Trophoblast cell (in vitro differentiated cells and primary cell): Measurements from ENCODE around the gene NCR3LG1.

Experiments used
- DNase-seq, 2 donors: peaks; one replicate each; pipeline ENCODE4 v3.0.0-alpha.2; 2016
- H2AFZ ChIP-seq: 2 replicates; pipeline ENCODE4 v1.6.1; 2013; ENCODE audit warnings: low read length, moderate library complexity, mild to moderate bottlenecking; ENCODE audit not compliant: insufficient read depth, poor library complexity
- H2AK5ac ChIP-seq: 2 replicates; pipeline ENCODE4 v1.6.1; 2013; ENCODE audit warnings: mild to moderate bottlenecking, low read length
- H2BK120ac ChIP-seq: 2 replicates; pipeline ENCODE4 v1.6.1; 2013; ENCODE audit warnings: low read length, mild to moderate bottlenecking, moderate library complexity; ENCODE audit not compliant: insufficient read depth, poor library complexity
- H2BK12ac ChIP-seq: 2 replicates; pipeline ENCODE4 v1.6.1; 2013; ENCODE audit warnings: mild to moderate bottlenecking, low read length, moderate library complexity
- H2BK5ac ChIP-seq: 2 replicates; pipeline ENCODE4 v1.6.1; 2013; ENCODE audit warnings: low read length, low read depth, moderate library complexity, mild to moderate bottlenecking; ENCODE audit not compliant: poor library complexity
- H3K14ac ChIP-seq: 2 replicates; pipeline ENCODE4 v1.6.1; 2013; ENCODE audit warnings: mild to moderate bottlenecking, low read length
- H3K18ac ChIP-seq: 2 replicates; pipeline ENCODE4 v1.6.1; 2013; ENCODE audit warnings: mild to moderate bottlenecking, low read length
- H3K23ac ChIP-seq: 2 replicates; pipeline ENCODE4 v1.6.1; 2013; ENCODE audit warnings: low read length
- H3K27ac ChIP-seq: 2 replicates; pipeline ENCODE4 v1.5.1; 2013; ENCODE audit warnings: low read depth, mild to moderate bottlenecking, inconsistent platforms, low read length, moderate library complexity
- H3K27me3 ChIP-seq: 2 replicates; pipeline ENCODE4 v1.6.1; 2013; ENCODE audit warnings: inconsistent platforms, mild to moderate bottlenecking, low read length, moderate library complexity; ENCODE audit not compliant: insufficient read depth
- H3K36me3 ChIP-seq, 2 experiments: 1 replicate in 1 of 2; 2 replicates in 1 of 2; pipeline ENCODE4 v1.6.1; 2013; ENCODE audit warnings: low read length in 2 of 2, mild to moderate bottlenecking in 2 of 2, moderate library complexity in 1 of 2; ENCODE audit not compliant: insufficient read depth in 2 of 2, control insufficient read depth in 1 of 2
- H3K4ac ChIP-seq: 2 replicates; pipeline ENCODE4 v1.6.1; 2013; ENCODE audit warnings: low read depth, mild to moderate bottlenecking, low read length, moderate library complexity
- H3K4me1 ChIP-seq, 2 experiments: 1 replicate in 1 of 2; 2 replicates in 1 of 2; pipeline ENCODE4 v1.6.1; 2013; ENCODE audit warnings: low read length in 2 of 2, mild to moderate bottlenecking in 2 of 2, moderate library complexity in 1 of 2; ENCODE audit not compliant: insufficient read depth in 2 of 2, control insufficient read depth in 1 of 2
- H3K4me2 ChIP-seq: 2 replicates; pipeline ENCODE4 v1.6.1; 2013; ENCODE audit warnings: inconsistent platforms, mild to moderate bottlenecking, low read length, moderate library complexity
- H3K4me3 ChIP-seq: 2 replicates; pipeline ENCODE4 v1.5.1; 2013; ENCODE audit warnings: mild to moderate bottlenecking, low read depth, low read length, inconsistent platforms
- H3K79me1 ChIP-seq: one replicate; pipeline ENCODE4 v1.6.1; 2013; ENCODE audit warnings: low read length
- H3K79me2 ChIP-seq: 2 replicates; pipeline ENCODE4 v1.6.1; 2013; ENCODE audit warnings: low read length, mild to moderate bottlenecking; ENCODE audit not compliant: control insufficient read depth, insufficient read depth, poor library complexity
- H3K9ac ChIP-seq: 2 replicates; pipeline ENCODE4 v1.6.1; 2013; ENCODE audit warnings: mild to moderate bottlenecking, low read length
- H3K9me3 ChIP-seq: 2 replicates; pipeline ENCODE4 v1.6.1; 2013; ENCODE audit warnings: low read depth, mild to moderate bottlenecking, control low read depth, inconsistent platforms, low read length; ENCODE audit not compliant: insufficient read depth
- H4K12ac ChIP-seq: 2 replicates; pipeline ENCODE4 v1.6.1; 2013; ENCODE audit warnings: low read depth, mild to moderate bottlenecking, low read length, moderate library complexity
- H4K8ac ChIP-seq: 2 replicates; pipeline ENCODE4 v1.6.1; 2013; ENCODE audit warnings: low read depth, mild to moderate bottlenecking, low read length, moderate library complexity
- H4K91ac ChIP-seq: one replicate; pipeline ENCODE4 v1.6.1; 2013; ENCODE audit warnings: low read depth, mild to moderate bottlenecking, low read length, moderate library complexity
- WGBS: extraction: QIAGEN DNeasy Blood & Tissue Kit; methylation state at CpG from one replicate; pipeline ENCODE4 v1.1.7; 2013; ENCODE audit warnings: missing lambda C conversion rate; ENCODE audit not compliant: insufficient read length, insufficient coverage; ENCODE audit errors: extremely low coverage; 5-methylcytosine and 5-hydroxymethylcytosine counted together

Gene NCR3LG1

DNA sequence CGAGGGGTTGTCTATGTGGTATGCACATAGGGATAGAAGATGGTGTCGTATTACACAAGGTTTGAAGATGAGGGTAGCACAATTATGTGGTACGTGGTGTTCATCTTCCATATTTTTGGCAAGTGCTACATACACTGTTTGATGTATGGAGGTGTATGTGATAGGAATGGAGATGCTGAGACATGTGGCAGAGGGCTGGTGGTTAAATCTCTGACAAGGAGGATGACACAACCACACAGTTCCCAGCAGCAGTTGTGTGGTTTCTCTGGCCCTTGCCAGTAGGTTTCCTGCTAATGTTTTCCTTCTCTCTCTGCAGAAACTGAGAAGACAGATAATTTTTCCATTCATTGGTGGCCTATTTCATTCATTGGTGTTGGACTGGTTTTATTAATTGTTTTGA lies 17.0 kb downstream of the NCR3LG1 start:
- Histone ChIP-seq H3K4me1 (no peaks in the 10 kb centered on the region), H3K18ac (no peak overlapping the region), H3K9ac (no peak overlapping the region), H2AK5ac (no peak overlapping the region), H3K9me3 (peaks cover 29% of the 10 kb centered on the region), H4K91ac (no peak overlapping the region), H3K23ac (no peak overlapping the region), H4K8ac (no peak overlapping the region), H2BK120ac (no peak overlapping the region), H2BK12ac (no peak overlapping the region), H3K27me3 (no peaks in the 10 kb centered on the region), H3K14ac (no peak overlapping the region), H3K4me2 (no peak overlapping the region), H3K36me3 (no peaks in the 10 kb centered on the region), H4K12ac (no peak overlapping the region), H3K4ac (no peak overlapping the region), H2AFZ (no peak overlapping the region), H3K4me3 (no peak overlapping the region), H3K79me1 (no peaks in the 10 kb centered on the region), H3K79me2 (no peaks in the 10 kb centered on the region), H2BK5ac (no peak overlapping the region), H3K27ac (no peak overlapping the region)
- DNase-seq, result no peak
- no CpG with 5 or more reads among the region's 3 CpGs for WGBS

DNA sequence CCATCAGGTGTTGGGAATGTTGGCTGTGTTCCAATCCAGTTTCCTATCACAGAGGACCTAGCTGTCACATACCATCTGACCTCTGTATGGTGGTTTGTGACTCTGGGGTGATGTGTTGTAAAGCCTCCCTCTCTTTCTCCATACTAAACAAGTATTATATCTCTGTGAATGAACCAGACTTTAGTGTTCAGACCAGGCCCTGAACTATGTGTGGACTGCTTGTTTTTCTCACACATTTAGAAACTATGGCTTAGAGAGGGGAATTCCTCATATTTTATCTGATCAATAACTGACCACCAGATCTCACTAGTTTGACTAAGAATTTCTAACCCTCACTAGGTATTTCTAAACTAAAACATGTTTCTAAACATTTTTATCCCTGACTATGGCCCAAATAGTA lies 17.5 kb downstream of the NCR3LG1 start:
- no peak overlapping the region for H4K12ac ChIP-seq
- H3K14ac ChIP-seq, result no peak overlapping the region

DNA sequence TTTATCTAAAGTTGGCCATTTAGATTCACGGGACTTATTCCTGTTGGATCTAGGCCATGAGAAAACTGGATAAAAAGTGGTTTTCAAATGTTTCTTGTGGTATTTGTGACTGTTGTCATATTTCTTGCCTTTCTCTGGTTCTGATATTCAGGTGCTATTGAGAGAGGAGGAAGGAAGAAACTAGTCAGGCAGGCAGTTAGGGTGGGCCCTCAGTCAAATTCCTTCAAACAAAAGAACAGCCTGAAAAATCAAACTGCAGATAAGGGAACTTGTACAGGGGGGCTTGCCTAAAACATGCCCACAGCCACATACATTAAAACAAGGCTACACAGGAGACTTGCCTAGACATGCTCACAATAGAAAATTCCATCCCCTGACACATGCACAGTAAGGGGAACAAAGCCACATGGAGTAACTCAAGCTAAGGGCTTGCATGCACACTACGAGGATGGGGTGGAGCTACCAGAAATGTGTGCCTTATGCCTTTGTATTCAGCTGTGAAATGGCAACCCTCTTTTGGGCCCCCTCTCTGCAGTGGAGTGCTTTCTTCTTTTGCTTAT lies 18.2 kb downstream of the NCR3LG1 start:
- no peak overlapping the region for H3K27ac ChIP-seq
- no peak overlapping the region for H4K12ac ChIP-seq
- no peak overlapping the region for H3K18ac ChIP-seq
- no peak overlapping the region for H2BK12ac ChIP-seq
- no peak overlapping the region for H3K4me3 ChIP-seq
- no peak overlapping the region for H2AK5ac ChIP-seq
- no peaks in the 10 kb centered on the region for H3K79me1 ChIP-seq
- H3K79me2 ChIP-seq, result no peaks in the 10 kb centered on the region
- no peak overlapping the region for H2BK5ac ChIP-seq
- H3K36me3 ChIP-seq, result no peaks in the 10 kb centered on the region
- H4K8ac ChIP-seq, result no peak overlapping the region
- H3K27me3 ChIP-seq, result no peaks in the 10 kb centered on the region
- H3K9me3 ChIP-seq, result peaks cover 31% of the 10 kb centered on the region
- H3K23ac ChIP-seq, result no peak overlapping the region
- WGBS, result no CpG with 5 or more reads among the region's 2 CpGs
- H3K4me1 ChIP-seq, result no peaks in the 10 kb centered on the region
- no peak overlapping the region for H3K4ac ChIP-seq
- no peak overlapping the region for H3K4me2 ChIP-seq
- no peak overlapping the region for H3K14ac ChIP-seq
- no peak overlapping the region for H4K91ac ChIP-seq
- no peak overlapping the region for H2AFZ ChIP-seq
- DNase-seq, result no peak
- H3K9ac ChIP-seq, result no peak overlapping the region
- no peak overlapping the region for H2BK120ac ChIP-seq

More for the DNA sequence above, 17.5 kb downstream of the NCR3LG1 start:
- Histone ChIP-seq H4K91ac (no peak overlapping the region), H3K36me3 (no peaks in the 10 kb centered on the region), H3K27ac (no peak overlapping the region), H2BK5ac (no peak overlapping the region), H3K9me3 (peaks cover 31% of the 10 kb centered on the region), H2BK120ac (no peak overlapping the region), H3K18ac (no peak overlapping the region), H3K9ac (no peak overlapping the region), H3K4ac (no peak overlapping the region), H2BK12ac (no peak overlapping the region), H2AFZ (no peak overlapping the region), H4K8ac (no peak overlapping the region), H3K4me3 (no peak overlapping the region), H3K4me2 (no peak overlapping the region), H3K23ac (no peak overlapping the region), H3K79me1 (no peaks in the 10 kb centered on the region), H3K79me2 (no peaks in the 10 kb centered on the region), H2AK5ac (no peak overlapping the region), H3K27me3 (no peaks in the 10 kb centered on the region), H3K4me1 (no peaks in the 10 kb centered on the region)
- no peak for DNase-seq

DNA sequence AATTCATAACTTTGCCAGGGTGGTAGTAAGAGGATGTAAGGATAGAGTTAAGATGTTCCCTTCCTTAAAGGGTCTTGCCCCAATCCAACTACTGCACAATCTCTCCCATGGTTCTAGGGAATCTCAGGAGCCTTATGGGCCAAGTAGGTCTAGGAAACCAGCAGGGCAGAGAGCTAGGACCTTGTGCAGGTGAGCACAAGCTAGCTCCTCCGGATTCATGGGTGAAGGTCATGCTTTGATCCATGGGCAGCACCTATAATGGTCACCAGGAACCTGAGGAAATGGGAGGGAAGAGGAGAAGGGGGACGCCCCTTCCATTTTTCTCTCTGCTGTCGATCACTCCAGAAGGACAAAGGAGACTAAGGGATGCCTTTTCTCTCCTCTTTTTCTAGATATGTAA lies 20.0 kb downstream of the NCR3LG1 start:
- no peaks in the 10 kb centered on the region for H3K79me2 ChIP-seq
- H3K79me1 ChIP-seq, result no peaks in the 10 kb centered on the region
- no peak overlapping the region for H3K18ac ChIP-seq
- DNase-seq, result no peak
- no peaks in the 10 kb centered on the region for H3K27me3 ChIP-seq
- H3K36me3 ChIP-seq, result no peaks in the 10 kb centered on the region
- no peak overlapping the region for H4K8ac ChIP-seq
- WGBS, result no CpG with 5 or more reads among the region's 3 CpGs
- no peak overlapping the region for H4K12ac ChIP-seq
- no peaks in the 10 kb centered on the region for H3K4me1 ChIP-seq
- no peak overlapping the region for H3K14ac ChIP-seq
- no peak overlapping the region for H3K9ac ChIP-seq
- no peak overlapping the region for H2BK5ac ChIP-seq
- H2AFZ ChIP-seq, result no peak overlapping the region
- H2BK120ac ChIP-seq, result no peak overlapping the region
- H2AK5ac ChIP-seq, result no peak overlapping the region
- no peak overlapping the region for H3K23ac ChIP-seq
- no peak overlapping the region for H3K27ac ChIP-seq
- H3K4me2 ChIP-seq, result no peak overlapping the region
- no peak overlapping the region for H2BK12ac ChIP-seq
- peaks cover 31% of the 10 kb centered on the region for H3K9me3 ChIP-seq
- no peak overlapping the region for H3K4me3 ChIP-seq
- H3K4ac ChIP-seq, result no peak overlapping the region
- no peak overlapping the region for H4K91ac ChIP-seq
